ENCODE results near the gene RAET1E. TPM values are rescaled to one million over a fixed set of nuclear protein-coding genes. Genes with fewer than 3 reads are reported as not detected.
"Not testable (repeated sequence)": the region's sequence is repeated elsewhere in the genome, so short reads cannot be mapped to it uniquely, and the experiment has no call there.

RAET1E gene
- total and polyA plus RNA-seq, 9 of the 15 experiments (the other 6 are each of a cell fraction or from before 2014, with no cell fraction given): not detected

DNA sequence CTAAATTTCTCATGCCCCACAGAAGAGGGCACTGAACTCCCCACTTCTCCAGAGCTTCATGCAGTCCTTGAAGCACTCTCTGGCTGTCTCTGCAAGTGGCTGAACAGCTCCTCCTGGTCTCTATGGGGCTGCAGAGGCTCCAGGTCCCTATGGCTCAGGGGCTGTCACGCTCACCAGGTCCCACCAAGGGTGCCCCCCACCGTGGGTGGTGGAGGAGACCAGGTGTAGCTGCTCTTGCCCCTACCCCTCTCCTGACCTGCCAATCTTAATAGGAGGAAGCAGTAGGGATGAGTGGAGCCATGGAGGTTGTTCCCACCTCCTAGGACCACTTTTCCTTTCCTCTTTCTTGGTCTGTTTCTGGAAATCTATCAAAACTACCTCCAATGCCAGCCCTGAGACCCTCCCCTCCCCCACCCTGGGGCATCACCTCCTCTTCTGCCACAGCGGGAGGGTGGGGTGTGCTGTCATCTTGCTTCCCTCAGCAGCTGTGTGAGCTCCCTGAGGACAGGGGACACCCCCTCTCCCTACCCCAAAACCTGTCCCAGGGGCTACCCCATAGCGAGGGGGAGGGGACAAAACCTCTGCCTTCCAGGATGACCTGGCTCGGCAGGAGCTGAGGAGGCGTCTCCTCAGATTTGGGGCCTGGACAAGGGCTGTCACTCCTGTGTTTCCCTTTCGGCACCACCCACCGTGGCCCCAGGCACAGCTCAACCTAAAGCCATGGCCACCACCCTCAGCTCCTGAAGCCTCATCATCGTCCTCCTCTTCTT, 12.0 kb upstream of the RAET1E start (continued):
- no peak for TF ChIP-seq ZBTB1 (CRISPR knock-in tag; IDR thresholded peaks at IDR 0.05; ENCODE audit: borderline replicate concordance, low read depth)
- TF ChIP-seq, protein P1, sequence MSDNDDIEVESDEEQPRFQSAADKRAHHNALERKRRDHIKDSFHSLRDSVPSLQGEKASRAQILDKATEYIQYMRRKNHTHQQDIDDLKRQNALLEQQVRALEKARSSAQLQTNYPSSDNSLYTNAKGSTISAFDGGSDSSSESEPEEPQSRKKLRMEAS (CRISPR knock-in tag; IDR thresholded peaks at IDR 0.05): no peak

DNA sequence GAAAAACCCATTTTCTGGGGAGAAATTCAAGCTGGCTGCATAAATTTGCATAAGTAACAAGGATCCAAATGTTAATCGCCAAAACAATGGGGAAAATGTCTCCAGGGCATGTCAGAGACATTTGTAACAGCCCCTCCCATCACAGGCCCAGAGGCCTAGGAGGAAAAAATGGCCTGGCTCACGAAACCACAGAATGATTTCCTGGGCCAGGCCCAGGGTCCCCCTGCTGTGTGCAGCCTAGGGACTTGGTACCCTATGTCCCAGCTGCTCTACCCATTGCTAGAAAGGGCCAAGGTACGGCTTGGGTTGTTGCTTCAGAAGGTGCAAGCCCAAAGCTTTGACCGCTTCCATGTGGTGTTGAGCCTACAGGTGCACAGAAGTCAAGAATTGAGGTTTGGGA, 10.6 kb upstream of the RAET1E start:
- DNase-seq (ENCODE audit: extremely low read depth in 1 of 4, low spot score in 3 of 4): not testable (repeated sequence)
- in situ Hi-C loops (cut with MboI): loop anchor here (25.0 kb wide), 1 partner anchor 871 kb away; no protein-coding TSS in a partner anchor

More for the DNA sequence above, 10.6 kb upstream of the RAET1E start:
- H3K9me1 ChIP-seq (ENCODE audit: control insufficient read depth, insufficient read depth, low read length); BruUV-seq (replicated peaks); ATAC-seq; H2AFZ ChIP-seq (ENCODE audit: low read depth, low read length); intact Hi-C loops (cut with micrococcal nuclease); POLR2A ChIA-PET; H3K36me3 ChIP-seq (ENCODE audit: control insufficient read depth, insufficient read depth, low read length); H3K4me2 ChIP-seq (ENCODE audit: insufficient read depth, low read length); FAIRE-seq; H3K9me3 ChIP-seq (replicated peaks; ENCODE audit: control insufficient read depth, insufficient read depth, low read depth, low read length); H3K9ac ChIP-seq (ENCODE audit: insufficient read depth in 1 of 2, low read depth in 2 of 2, low read length in 2 of 2); H3K27ac ChIP-seq (ENCODE audit: extremely low read depth, low read depth, low read length); H3K4me3 ChIP-seq; H3K4me1 ChIP-seq (replicated peaks in 1 of 2; ENCODE audit: control insufficient read depth in 2 of 2, insufficient read depth in 2 of 2, low read length in 2 of 2); H3K79me2 ChIP-seq (ENCODE audit: control insufficient read depth, insufficient read depth, low read length); CTCF ChIA-PET (ENCODE audit: low intra/inter-chr PET ratio); H4K20me1 ChIP-seq (replicated peaks; ENCODE audit: control insufficient read depth, insufficient read depth, low read length): not testable (repeated sequence)
- H3K27me3 ChIP-seq (ENCODE audit: control insufficient read depth in 2 of 2, insufficient read depth in 2 of 2, low read length in 2 of 2): peaks cover 24 to 66% of the 10 kb centered on the region in 2 experiments; a peak in 4 of 5 replicates
- TF ChIP-seq, protein P2, sequence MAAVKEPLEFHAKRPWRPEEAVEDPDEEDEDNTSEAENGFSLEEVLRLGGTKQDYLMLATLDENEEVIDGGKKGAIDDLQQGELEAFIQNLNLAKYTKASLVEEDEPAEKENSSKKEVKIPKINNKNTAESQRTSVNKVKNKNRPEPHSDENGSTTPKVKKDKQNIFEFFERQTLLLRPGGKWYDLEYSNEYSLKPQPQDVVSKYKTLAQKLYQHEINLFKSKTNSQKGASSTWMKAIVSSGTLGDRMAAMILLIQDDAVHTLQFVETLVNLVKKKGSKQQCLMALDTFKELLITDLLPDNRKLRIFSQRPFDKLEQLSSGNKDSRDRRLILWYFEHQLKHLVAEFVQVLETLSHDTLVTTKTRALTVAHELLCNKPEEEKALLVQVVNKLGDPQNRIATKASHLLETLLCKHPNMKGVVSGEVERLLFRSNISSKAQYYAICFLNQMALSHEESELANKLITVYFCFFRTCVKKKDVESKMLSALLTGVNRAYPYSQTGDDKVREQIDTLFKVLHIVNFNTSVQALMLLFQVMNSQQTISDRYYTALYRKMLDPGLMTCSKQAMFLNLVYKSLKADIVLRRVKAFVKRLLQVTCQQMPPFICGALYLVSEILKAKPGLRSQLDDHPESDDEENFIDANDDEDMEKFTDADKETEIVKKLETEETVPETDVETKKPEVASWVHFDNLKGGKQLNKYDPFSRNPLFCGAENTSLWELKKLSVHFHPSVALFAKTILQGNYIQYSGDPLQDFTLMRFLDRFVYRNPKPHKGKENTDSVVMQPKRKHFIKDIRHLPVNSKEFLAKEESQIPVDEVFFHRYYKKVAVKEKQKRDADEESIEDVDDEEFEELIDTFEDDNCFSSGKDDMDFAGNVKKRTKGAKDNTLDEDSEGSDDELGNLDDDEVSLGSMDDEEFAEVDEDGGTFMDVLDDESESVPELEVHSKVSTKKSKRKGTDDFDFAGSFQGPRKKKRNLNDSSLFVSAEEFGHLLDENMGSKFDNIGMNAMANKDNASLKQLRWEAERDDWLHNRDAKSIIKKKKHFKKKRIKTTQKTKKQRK (IDR thresholded peaks at IDR 0.05; ENCODE audit: borderline replicate concordance, low read depth, low read length): peak; percentile 60; the same call in 1 of the 2 replicates
- TF ChIP-seq ZFP36 (IDR thresholded peaks at IDR 0.05; ENCODE audit: low read depth, low read length, partially characterized antibody): peak; percentile 88
- peak in 1 of 2 experiments; percentile 81; a peak in 2 of 3 replicates for TF ChIP-seq CBX3 (IDR thresholded peaks at IDR 0.05; ENCODE audit: borderline replicate concordance in 1 of 2, low read length in 2 of 2)
- TF ChIP-seq, protein P3, sequence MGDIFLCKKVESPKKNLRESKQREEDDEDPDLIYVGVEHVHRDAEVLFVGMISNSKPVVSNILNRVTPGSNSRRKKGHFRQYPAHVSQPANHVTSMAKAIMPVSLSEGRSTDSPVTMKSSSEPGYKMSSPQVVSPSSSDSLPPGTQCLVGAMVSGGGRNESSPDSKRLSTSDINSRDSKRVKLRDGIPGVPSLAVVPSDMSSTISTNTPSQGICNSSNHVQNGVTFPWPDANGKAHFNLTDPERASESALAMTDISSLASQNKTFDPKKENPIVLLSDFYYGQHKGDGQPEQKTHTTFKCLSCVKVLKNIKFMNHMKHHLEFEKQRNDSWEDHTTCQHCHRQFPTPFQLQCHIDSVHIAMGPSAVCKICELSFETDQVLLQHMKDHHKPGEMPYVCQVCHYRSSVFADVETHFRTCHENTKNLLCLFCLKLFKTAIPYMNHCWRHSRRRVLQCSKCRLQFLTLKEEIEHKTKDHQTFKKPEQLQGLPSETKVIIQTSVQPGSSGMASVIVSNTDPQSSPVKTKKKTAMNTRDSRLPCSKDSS (IDR thresholded peaks at IDR 0.05; ENCODE audit: low read depth, partially characterized antibody): peak; percentile 73
- TF ChIP-seq TRIM28 (IDR thresholded peaks at IDR 0.05): peak; percentile 84
- 6% methylated on average over 4 of the region's 4 CpGs for WGBS (ENCODE audit: insufficient coverage, low coverage, missing lambda C conversion rate)

Data from K562 (cell line).